Epidermal melanocyte (primary cell): ENCODE data around the gene IKZF3.
"Not testable (repeated sequence)": the region's sequence is repeated elsewhere in the genome, so short reads cannot be mapped to it uniquely, and the experiment has no call there.

Experiments
- DNase-seq: peaks from one replicate; pipeline ENCODE4 v3.0.0; 2011; ENCODE audit warnings: low spot score; ENCODE audit not compliant: insufficient read length

Gene IKZF3

GRCh38 chr17:39782481-39782880 is 81.6 kb downstream of the IKZF3 start:
- no peak for DNase-seq

- no peak for DNase-seq
These were observed 82.3 kb downstream of the IKZF3 start for GRCh38 chr17:39781861-39782213.

DNA sequence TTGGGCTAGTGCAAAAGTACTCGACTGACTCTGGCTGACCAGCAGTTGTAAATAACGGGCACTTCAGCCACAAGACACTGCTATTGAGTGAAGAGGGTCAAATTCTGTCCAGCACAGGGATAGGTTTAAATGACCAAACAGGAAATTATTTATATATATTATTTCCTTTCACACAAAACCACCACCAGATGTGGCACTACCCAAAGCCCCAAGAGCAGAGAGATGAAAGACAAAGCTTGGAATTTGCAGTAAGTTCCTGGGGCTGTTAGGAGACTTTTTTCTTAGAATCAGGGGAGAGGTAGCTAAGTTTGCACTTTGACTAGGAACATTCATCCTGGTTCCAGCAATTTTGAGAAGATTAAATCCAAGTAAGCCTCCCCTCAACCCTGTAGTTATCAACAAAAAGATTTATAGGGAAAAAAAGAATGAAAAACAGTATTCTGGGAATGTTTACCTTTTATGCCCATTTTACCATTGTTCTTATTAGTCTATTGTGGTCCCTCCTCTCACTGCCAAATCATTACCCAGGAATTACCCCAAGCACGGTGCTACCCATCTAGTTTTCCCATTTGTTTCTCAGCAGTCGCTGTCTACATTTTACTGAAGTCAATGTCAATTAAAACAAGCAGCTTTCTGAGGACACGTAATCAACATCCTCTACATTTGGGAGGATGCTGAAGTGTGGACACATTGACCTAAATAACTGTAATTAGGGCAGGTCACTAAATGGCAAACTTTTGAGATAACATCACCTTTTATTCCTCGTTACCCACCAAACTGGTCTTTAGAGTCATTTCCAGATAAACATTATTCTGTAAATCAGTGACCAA is 82.9 kb downstream of the IKZF3 start:
- no peak for DNase-seq

DNA sequence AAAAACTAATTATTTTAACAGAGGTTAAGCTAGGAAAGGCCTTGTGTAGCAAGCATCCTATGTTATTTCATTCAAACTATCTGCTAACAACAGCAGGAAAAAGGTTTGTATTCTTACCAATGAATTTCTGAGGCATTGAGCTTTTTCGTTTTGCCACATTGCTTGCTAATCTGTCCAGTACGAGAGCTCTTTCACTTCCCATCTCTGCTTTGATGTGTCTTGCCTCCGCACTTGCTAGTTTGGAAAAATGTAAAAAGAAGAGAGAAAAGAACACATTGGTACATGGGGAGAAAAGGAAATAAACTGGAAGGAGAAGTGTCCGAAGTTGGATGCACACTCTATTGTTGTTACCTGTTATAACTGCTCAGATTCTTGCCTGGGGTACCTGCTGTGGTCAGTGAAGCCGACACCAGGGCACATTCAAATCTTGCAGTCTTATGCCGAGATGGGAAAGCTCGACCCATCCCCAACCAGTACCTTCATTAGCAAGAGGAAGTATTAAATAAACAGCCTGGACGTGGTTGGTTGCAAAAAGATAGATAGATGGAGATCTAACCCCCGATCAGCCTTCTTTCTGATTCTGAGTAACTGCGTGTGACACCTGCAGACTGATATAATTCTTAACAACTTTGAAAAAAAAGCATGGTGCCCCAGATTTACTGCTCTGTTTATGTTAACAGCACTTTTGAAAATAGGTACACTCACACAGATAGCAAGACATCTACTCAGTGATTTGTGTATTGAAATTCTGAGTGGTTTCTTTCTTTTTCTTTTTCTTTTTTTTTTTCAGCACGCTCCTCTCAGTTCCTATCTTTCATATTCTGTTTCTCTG is 86.4 kb downstream of the IKZF3 start:
- no peak for DNase-seq

DNA sequence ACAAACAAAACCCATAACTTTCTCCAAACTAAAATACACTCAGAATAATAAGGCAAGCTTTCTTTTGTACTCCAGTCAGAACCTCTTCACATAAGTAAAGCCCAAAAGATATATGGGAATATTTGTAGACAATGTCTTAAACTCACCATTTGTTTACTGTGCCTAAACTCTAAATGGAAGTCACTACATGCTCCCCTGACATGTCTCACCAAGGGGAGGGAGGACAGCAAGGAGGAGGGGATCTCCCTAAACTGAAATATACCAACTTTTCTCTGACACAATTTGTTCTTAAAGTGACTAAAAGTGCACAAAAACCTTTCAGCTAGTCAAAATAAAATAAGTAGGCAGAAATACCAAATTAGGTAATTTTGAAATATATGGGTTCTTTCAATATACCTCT is 87.9 kb downstream of the IKZF3 start:
- DNase-seq: no peak

DNA sequence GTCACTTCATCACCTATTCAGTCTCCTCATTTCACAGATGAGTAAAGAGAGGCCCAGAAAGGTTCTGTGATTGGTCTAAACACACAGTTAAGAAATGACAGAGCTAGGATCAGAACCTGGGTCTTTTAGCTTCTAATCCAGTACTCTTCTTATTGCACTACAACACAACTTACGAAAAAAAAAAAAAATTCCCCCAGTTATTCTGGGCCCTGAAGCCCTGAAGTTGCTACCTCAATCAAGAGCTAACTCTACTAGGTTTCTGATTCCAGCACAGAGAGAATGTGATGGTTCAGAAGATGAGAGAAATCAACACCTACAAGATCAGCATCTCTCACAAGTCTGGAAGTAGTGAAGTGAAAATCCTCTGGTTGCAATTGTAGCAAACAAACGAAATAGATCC is 89.1 kb downstream of the IKZF3 start:
- no peak for DNase-seq

DNA sequence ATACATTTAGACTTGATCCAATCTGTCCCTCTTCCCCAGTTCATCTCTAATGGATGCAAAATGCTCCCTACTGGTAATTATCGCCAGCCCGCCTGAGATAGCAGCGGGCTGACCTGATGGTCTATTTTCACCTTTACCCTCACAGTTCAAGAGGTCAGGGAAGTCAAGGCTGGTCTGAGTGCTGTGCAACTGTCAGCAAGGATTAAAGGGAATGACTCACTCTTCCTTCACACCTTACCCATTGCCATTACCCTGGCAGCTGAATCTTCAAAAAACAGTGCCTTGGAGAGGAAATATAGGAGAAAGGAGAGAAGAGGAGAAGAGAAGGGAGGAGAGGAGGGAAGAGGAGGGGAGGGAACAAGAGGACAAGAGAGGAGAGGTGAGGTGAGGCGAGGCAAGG is 90.1 kb downstream of the IKZF3 start:
- no peak for DNase-seq

DNA sequence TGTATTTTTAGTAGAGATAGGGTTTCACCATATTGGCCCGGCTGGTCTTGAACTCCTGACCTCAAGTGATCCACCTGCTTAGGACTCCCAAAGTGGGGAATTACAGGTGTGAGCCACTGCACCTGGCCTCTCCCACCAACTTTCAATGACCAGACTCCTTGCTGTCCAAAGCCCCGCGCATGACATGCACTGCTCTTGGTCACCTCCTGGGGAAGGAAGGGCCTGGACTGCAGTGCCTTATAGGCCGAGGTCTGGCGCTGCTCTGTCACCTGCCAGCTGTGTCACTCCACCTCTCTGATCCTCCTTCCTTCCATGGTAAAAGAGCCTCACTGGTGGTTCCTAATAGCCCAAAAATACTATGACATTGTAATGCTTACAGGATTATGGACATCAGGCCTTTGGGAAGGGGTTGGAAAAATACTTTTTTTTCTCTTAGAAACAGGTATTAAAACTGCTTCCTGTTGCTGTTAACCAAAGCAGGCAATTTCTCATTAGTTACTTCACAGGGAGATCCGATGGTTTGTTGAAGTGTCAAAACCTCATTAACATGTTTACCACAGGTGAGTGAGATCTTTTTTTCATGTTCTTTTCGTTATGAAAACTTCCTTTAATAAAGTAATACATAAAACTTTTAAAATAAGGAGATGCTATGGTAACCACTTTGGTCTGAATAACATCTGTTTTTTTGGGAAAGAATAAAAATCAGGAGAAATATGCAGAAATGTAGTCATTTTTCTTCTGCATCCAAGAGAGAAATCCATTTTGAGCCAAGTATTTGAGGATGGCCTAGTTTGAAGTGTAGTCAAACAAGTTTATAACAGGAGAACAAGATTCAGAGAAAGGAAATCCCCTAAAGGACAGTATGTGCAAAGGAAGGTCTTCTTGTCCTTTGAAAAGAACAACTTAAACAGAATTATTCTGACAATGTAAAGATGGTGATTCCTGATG is 90.9 kb downstream of the IKZF3 start:
- DNase-seq: no peak

DNA sequence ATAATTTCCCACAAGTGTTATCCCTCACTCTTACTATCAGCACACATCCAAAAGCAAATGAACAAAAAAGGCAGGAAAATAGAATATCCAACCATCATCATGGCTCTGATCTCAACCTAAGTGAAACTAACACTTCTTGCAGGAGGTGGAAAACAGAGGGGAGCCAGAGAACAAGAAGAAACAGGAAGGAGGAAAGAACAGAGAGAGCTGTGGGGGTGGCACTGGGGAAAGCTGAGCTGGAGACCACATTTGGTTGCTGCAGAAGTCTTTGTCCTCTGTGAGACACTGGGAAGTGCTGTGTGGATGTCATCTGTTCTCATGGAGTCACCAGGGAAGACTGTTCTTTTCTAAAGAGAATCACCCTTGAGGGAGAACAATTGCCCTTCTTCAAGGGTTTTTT is 91.7 kb downstream of the IKZF3 start:
- no peak for DNase-seq

DNA sequence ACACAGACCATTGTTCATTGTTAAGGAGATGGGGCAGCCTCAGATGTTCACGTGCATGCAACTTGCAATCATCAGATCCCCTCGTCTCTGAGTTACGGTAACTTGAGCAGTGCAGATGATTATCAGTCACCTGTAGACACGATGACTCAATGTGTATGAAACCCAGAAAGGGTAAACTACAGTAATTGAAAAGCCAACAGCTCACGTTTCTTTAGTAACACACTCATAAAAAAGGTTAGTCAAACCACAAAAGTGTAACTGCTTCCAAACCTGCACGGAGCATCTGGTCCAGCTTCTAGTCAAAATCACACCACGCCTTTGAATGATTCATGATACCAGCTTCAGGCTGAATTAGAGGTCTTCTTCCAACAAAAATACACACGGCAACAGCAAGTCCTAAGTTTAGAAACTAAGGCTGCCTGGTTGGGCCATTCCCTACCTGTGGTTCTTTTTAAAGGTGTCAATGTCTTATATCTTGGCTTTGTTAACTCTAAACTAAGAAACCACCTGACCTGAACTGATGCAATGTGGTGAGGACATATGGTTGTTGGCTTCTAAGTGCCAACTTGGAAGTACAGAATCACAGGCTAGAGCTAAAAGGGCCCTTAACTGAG is 94.0 kb downstream of the IKZF3 start:
- no peak for DNase-seq

DNA sequence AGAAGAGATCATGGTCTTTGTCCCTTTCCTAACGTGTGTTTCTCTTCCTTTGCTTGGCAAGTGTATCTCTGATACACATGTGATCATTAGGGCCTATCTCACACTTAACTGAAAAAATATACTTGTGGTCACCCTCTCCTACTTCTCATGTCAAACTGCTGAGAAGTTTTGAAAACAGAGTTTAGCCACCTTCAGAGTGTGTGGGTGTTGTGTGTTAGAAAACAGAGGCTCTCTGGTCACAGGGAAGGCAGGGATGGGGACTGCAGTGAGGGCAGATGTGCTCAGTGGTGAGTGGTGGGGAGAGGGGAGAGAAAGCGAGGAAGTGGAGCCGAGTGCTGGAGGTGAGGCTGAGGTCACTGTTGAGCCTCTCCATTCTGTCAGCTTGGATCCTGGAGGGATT is 97.0 kb downstream of the IKZF3 start:
- DNase-seq: no peak

- no peak for DNase-seq
These were observed 98.3 kb downstream of the IKZF3 start for GRCh38 chr17:39765766-39766165.

GRCh38 chr17:39765175-39765574 is 98.9 kb downstream of the IKZF3 start:
- no peak for DNase-seq

GRCh38 chr17:39764171-39764570 is 99.9 kb downstream of the IKZF3 start:
- DNase-seq: not testable (repeated sequence)

GRCh38 chr17:39763051-39763820 is 100.9 kb downstream of the IKZF3 start:
- no peak for DNase-seq

GRCh38 chr17:39761861-39762496 is 102.1 kb downstream of the IKZF3 start:
- DNase-seq: no peak

GRCh38 chr17:39759204-39759603 is 104.9 kb downstream of the IKZF3 start:
- DNase-seq: no peak

GRCh38 chr17:39757931-39758873 is 105.9 kb downstream of the IKZF3 start:
- DNase-seq: no peak

DNA sequence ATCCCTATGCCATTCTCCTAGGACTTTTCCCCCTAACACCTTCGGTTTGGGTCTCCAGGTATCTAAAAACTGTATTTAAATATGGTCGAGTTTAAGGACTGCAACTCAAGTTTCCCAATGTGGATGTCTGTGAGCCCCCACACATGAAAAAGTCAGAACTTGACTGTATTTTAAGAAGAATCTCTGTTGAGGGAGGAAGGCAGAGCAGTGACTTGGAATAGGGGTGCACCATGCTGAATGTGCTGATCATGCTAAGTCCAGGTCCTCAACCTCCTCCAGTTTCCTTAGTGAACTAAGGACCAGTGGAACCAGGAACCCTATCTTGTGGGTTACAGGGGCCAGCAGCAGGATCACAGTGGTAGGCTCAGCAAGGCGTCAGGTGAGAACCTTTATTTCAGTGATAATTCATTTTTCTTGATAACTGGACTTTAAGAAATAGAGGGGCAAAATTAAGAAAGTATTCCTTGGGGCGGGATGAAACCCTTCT is 106.9 kb downstream of the IKZF3 start:
- no peak for DNase-seq
